ENCODE measurements around the gene GPD2. TPM values are rescaled to one million over a fixed set of nuclear protein-coding genes. Genes with fewer than 3 reads are reported as not detected.

Gene GPD2
- total and polyA plus RNA-seq, 11 donors, result 3.5 to 24.8 (median 14.1) TPM

GRCh38 chr2:156437272-156437930, 1.2 kb downstream of the GPD2 start:
- Histone ChIP-seq H3K4me3 (peak overlapping the region in 10 of 12 donors; percentile 62 to 92 (median 74)), H3K4me1 (peaks cover 0 to 30% (median 20%) of the 10 kb centered on the region in 12 donors), H3K9me3 (no peaks in the 10 kb centered on the region), H3K36me3 (no peaks in the 10 kb centered on the region), H3K27me3 (no peaks in the 10 kb centered on the region), H3K27ac (peak overlapping the region in 9 of 12 donors; percentile 94 to 100 (median 99))
- intact Hi-C loops (cut with DNase I), result loop anchor here (2.0 to 10.0 kb wide), 14 partner anchors 29 to 150 kb away; partner anchors contain the start of gene NR4A2 (in 2 of the 10)
- DNase-seq (peak in 1 of 5 donors; percentile 25), ATAC-seq (no peak)
- WGBS, 4 donors, result 22 to 37% (median 25%) methylated on average over 6 of the region's 6 CpGs
- TF ChIP-seq POLR2A (IDR thresholded peaks at IDR 0.05) (no peak), CTCF (IDR thresholded peaks at IDR 0.05) (no peak)

- intact Hi-C loops (cut with DNase I), result loop anchor here (2.0 to 10.0 kb wide), 14 partner anchors 29 to 149 kb away; partner anchors contain the start of gene NR4A2 (in 2 of the 10)
- 92 to 96% (median 94%) methylated on average over 4 of the region's 4 CpGs for WGBS, 4 donors
- H3K4me3 ChIP-seq, result peak overlapping the region in 2 of 12 donors; percentile 76 to 87
- no peaks in the 10 kb centered on the region for H3K27me3 ChIP-seq
- peak overlapping the region in 2 of 12 donors; percentile 99 for H3K27ac ChIP-seq
- no peaks in the 10 kb centered on the region for H3K9me3 ChIP-seq
- no peak for DNase-seq
- peaks cover 0 to 30% (median 20%) of the 10 kb centered on the region in 12 donors for H3K4me1 ChIP-seq
- TF ChIP-seq CTCF (IDR thresholded peaks at IDR 0.05) (no peak), POLR2A (IDR thresholded peaks at IDR 0.05) (no peak)
- H3K36me3 ChIP-seq, result no peaks in the 10 kb centered on the region
- no peak for ATAC-seq
Measured at GRCh38 chr2:156437931-156438410, 1.8 kb downstream of the GPD2 start.

GRCh38 chr2:156443089-156443488, 6.9 kb downstream of the GPD2 start:
- Histone ChIP-seq H3K4me1 (peaks cover 0 to 17% (median 4%) of the 10 kb centered on the region in 12 donors), H3K27ac (no peak overlapping the region), H3K36me3 (no peaks in the 10 kb centered on the region), H3K9me3 (no peaks in the 10 kb centered on the region), H3K27me3 (no peaks in the 10 kb centered on the region), H3K4me3 (no peak overlapping the region)
- DNase-seq (no peak), ATAC-seq (no peak)
- intact Hi-C loops (cut with DNase I), result no loop called here
- TF ChIP-seq POLR2A (IDR thresholded peaks at IDR 0.05) (no peak), CTCF (IDR thresholded peaks at IDR 0.05) (no peak)

DNA sequence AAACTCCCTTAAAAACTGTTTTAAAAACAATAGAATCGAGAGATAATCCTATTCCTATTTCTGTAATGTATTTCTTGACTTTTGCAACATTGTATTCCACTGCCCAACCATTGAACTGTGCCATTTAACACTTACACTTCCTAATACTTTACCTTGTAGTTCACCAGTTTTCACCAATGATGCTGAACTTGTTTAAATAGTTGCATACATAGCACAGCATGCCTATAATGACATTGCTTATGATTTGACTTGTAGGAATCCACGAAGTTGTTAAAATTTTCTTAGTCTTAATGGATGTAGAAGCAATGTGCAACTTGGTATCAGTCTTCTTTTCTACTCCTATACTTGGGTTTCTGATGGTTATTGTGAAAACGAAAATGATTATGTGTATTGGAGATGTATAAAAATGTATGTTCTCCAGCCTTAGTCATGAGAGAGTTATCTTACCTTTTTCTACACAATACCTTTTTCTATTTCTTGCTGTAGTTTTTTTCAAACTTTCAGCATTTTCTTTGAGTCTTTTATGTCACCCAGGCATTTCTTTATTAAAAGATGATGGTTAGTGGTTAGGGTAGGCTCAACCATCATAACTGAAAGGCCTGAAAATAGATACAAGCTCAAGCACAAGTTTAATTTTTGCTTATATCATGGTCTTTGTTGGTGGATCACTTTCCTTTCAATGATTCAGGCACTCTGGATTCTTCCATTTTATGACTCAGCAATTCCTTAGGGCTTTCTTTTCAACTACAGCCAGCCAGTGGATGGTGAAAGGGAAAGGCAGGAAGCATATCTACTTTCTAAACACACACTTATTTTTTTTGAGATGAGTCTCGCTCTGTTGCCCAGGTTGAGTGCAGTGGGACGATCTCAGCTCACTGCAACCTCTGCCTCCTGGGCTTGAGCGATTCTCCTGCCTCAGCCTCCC, 9.4 kb downstream of the GPD2 start:
- H3K9me3 ChIP-seq, result no peaks in the 10 kb centered on the region
- no peaks in the 10 kb centered on the region for H3K36me3 ChIP-seq
- H3K27ac ChIP-seq, result peak overlapping the region in 1 of 12 donors; percentile 39
- ATAC-seq (peak in 3 of 4 donors; percentile 34 to 56 (median 50)), DNase-seq (no peak)
- TF ChIP-seq CTCF (IDR thresholded peaks at IDR 0.05) (no peak), POLR2A (IDR thresholded peaks at IDR 0.05) (no peak)
- 81 to 94% (median 90%) methylated on average over 6 of the region's 6 CpGs for WGBS, 4 donors
- H3K4me1 ChIP-seq, result peaks cover 0 to 18% (median 0%) of the 10 kb centered on the region in 12 donors
- H3K27me3 ChIP-seq, result no peaks in the 10 kb centered on the region
- H3K4me3 ChIP-seq, result no peak overlapping the region
- intact Hi-C loops (cut with DNase I), result no loop called here

Measured in heart left ventricle (tissue), 16 donors.